PC-3 (cell line): ENCODE data around the gene MAD1L1. TPM values are rescaled to one million over a fixed set of nuclear protein-coding genes. Genes with fewer than 3 reads are reported as not detected.

Experiments used
- ATAC-seq: fragments of 200-7000 bp; cut with Tn5 transposase; 2 replicates; pipeline ENCODE4 v1.9.1; 2020; ENCODE audit warnings: mild to moderate bottlenecking, moderate library complexity
- BruUV-seq: library from RNA; stranded (reverse); fragments of 400-500 nt; replicated peaks from 2 replicates; lab custom pipeline; 2021; lab: Mats Ljungman, UMichigan
- CTCF ChIA-PET: fragments of 300-600 bp; sonication (Branson Sonifier 250); formaldehyde crosslinking; loops from one replicate; lab custom pipeline; 2022; ENCODE audit warnings: antibody characterized with exemption; lab: Charles Lee
- POLR2A ChIA-PET: fragments of 300-600 bp; sonication (Branson Sonifier 250); formaldehyde crosslinking; loops from one replicate; lab custom pipeline; 2022; ENCODE audit warnings: antibody characterized with exemption; ENCODE audit not compliant: unreplicated experiment; lab: Charles Lee
- DNase-seq: peaks from one replicate; pipeline ENCODE4 v3.0.0-alpha.2; 2015
- H2AFZ ChIP-seq: fragments of 300-600 bp; sonication (generic); 2 replicates; pipeline ENCODE4 v1.6.0; 2016; ENCODE audit warnings: antibody characterized with exemption, low read length
- H3F3A ChIP-seq: fragments of 300-600 bp; sonication (generic); one replicate; pipeline ENCODE4 v1.6.0; 2017; ENCODE audit warnings: antibody characterized with exemption, low read length, control low read depth, mild to moderate bottlenecking; ENCODE audit not compliant: unreplicated experiment
- H3K27ac ChIP-seq: fragments of 300-600 bp; sonication (generic); 2 replicates; pipeline ENCODE4 v1.5.1; 2016; ENCODE audit warnings: mild to moderate bottlenecking, low read length
- H3K27me3 ChIP-seq: fragments of 300-600 bp; sonication (generic); 2 replicates; pipeline ENCODE4 v1.6.1; 2016; ENCODE audit warnings: low read length, mixed read lengths
- H3K36me3 ChIP-seq: fragments of 300-600 bp; sonication (generic); 2 replicates; pipeline ENCODE4 v1.6.1; 2016; ENCODE audit warnings: low read depth, mixed run types, low read length, mixed read lengths
- H3K4me1 ChIP-seq: fragments of 300-600 bp; sonication (generic); 2 replicates; pipeline ENCODE4 v1.5.1; 2016; ENCODE audit warnings: low read length; ENCODE audit not compliant: insufficient read depth
- H3K4me2 ChIP-seq: fragments of 300-600 bp; sonication (generic); 2 replicates; pipeline ENCODE4 v1.6.0; 2016; ENCODE audit warnings: low read length
- H3K4me3 ChIP-seq: fragments of 300-600 bp; sonication (generic); 2 replicates; pipeline ENCODE4 v1.5.1; 2016; ENCODE audit warnings: mild to moderate bottlenecking, low read length, mixed read lengths
- H3K79me2 ChIP-seq: fragments of 300-600 bp; sonication (generic); 2 replicates; pipeline ENCODE4 v1.6.1; 2017; ENCODE audit warnings: low read length, mixed read lengths
- H3K9ac ChIP-seq: fragments of 300-600 bp; sonication (generic); 2 replicates; pipeline ENCODE4 v1.6.0; 2016; ENCODE audit warnings: mild to moderate bottlenecking, low read length
- H3K9me2 ChIP-seq: fragments of 300-600 bp; sonication (generic); replicated peaks from 2 replicates; pipeline ENCODE4 v1.6.1; 2016; ENCODE audit warnings: mixed run types, low read length, mixed read lengths
- H3K9me3 ChIP-seq: fragments of 300-600 bp; sonication (generic); 2 replicates; pipeline ENCODE4 v1.6.1; 2016; ENCODE audit warnings: low read length, mixed read lengths
- H4K20me1 ChIP-seq: fragments of 300-600 bp; sonication (generic); 2 replicates; pipeline ENCODE4 v1.6.1; 2016; ENCODE audit warnings: low read length, mixed read lengths
- CTCF ChIP-seq: fragments of 300-600 bp; sonication (generic); conservative IDR thresholded peaks from 2 replicates; pipeline ENCODE4 v1.5.1; 2017; ENCODE audit warnings: antibody characterized with exemption, low read depth, mild to moderate bottlenecking, low read length
- EZH2 ChIP-seq: fragments of 300-600 bp; sonication (generic); IDR thresholded peaks from one replicate; pipeline ENCODE4 v1.6.1; 2017; ENCODE audit warnings: antibody characterized with exemption, mild to moderate bottlenecking, low read length; ENCODE audit not compliant: unreplicated experiment
- EZH2phosphoT487 ChIP-seq: fragments of 300-600 bp; sonication (generic); IDR thresholded peaks from 2 replicates; pipeline ENCODE4 v1.6.1; 2018; ENCODE audit warnings: mild to moderate bottlenecking, antibody characterized with exemption, low read length, borderline replicate concordance
- intact Hi-C: fragments of 100-400 bp; cut with micrococcal nuclease; formaldehyde crosslinking; loops from 2 replicates; pipeline ENCODE4 v1.9.0; 2023
- total RNA-seq: library from RNA; depleted of rRNA; stranded (reverse); fragments of >200 nt; gene quantifications from 2 replicates; pipeline ENCODE4 v1.2.3, GENCODE V29; 2014

The MAD1L1 gene
- total RNA-seq, 1 experiment from 2014 or later = 88.4 TPM

GRCh38 chr7:2126621-2127020 is 106.1 kb downstream of the MAD1L1 start:
- no TSS peak for BruUV-seq
- H3K27ac ChIP-seq = no peak overlapping the region
- H3K9me3 ChIP-seq = no peaks in the 10 kb centered on the region
- no peaks in the 10 kb centered on the region for H3K27me3 ChIP-seq
- TF ChIP-seq EZH2 = no peak
- no peak for TF ChIP-seq EZH2phosphoT487
- TF ChIP-seq CTCF = no peak
- no peaks in the 10 kb centered on the region for H3K4me1 ChIP-seq
- H3K9me2 ChIP-seq = no peaks in the 10 kb centered on the region
- H3K4me2 ChIP-seq = no peak overlapping the region
- ChIA-PET CTCF (no interaction called here), POLR2A (no interaction called here)
- H3K4me3 ChIP-seq = no peak overlapping the region
- DNase-seq (no peak), ATAC-seq (no peak)
- H3K79me2 ChIP-seq = no peaks in the 10 kb centered on the region
- no peak overlapping the region for H3K9ac ChIP-seq
- intact Hi-C loops = no loop called here
- H4K20me1 ChIP-seq = no peaks in the 10 kb centered on the region
- no peak overlapping the region for H2AFZ ChIP-seq
- no peaks in the 10 kb centered on the region for H3F3A ChIP-seq
- H3K36me3 ChIP-seq = no peaks in the 10 kb centered on the region

GRCh38 chr7:2125931-2126330 is 106.8 kb downstream of the MAD1L1 start:
- TF ChIP-seq EZH2 (no peak), EZH2phosphoT487 (no peak), CTCF (no peak)
- no peak overlapping the region for H3K27ac ChIP-seq
- H3K9me2 ChIP-seq = no peaks in the 10 kb centered on the region
- BruUV-seq = no TSS peak
- no peaks in the 10 kb centered on the region for H3F3A ChIP-seq
- no peaks in the 10 kb centered on the region for H3K4me1 ChIP-seq
- ChIA-PET POLR2A (interaction anchor here (0.6 kb wide), 1 partner anchor 73 kb away, joined by 4 read pairs; no protein-coding TSS in a partner anchor), CTCF (no interaction called here)
- no peaks in the 10 kb centered on the region for H3K9me3 ChIP-seq
- DNase-seq (no peak), ATAC-seq (no peak)
- H2AFZ ChIP-seq = no peak overlapping the region
- H4K20me1 ChIP-seq = no peaks in the 10 kb centered on the region
- intact Hi-C loops = no loop called here
- H3K36me3 ChIP-seq = no peaks in the 10 kb centered on the region
- no peaks in the 10 kb centered on the region for H3K27me3 ChIP-seq
- no peak overlapping the region for H3K4me2 ChIP-seq
- H3K4me3 ChIP-seq = no peak overlapping the region
- no peaks in the 10 kb centered on the region for H3K79me2 ChIP-seq
- no peak overlapping the region for H3K9ac ChIP-seq

- H3K9me2 ChIP-seq = no peaks in the 10 kb centered on the region
- no peaks in the 10 kb centered on the region for H3K9me3 ChIP-seq
- H3K27ac ChIP-seq = no peak overlapping the region
- no peaks in the 10 kb centered on the region for H3K79me2 ChIP-seq
- ChIA-PET POLR2A (no interaction called here), CTCF (no interaction called here)
- H3K27me3 ChIP-seq = no peaks in the 10 kb centered on the region
- H3F3A ChIP-seq = no peaks in the 10 kb centered on the region
- intact Hi-C loops = no loop called here
- no peak overlapping the region for H3K4me2 ChIP-seq
- no peak overlapping the region for H3K4me3 ChIP-seq
- H4K20me1 ChIP-seq = no peaks in the 10 kb centered on the region
- ATAC-seq (no peak), DNase-seq (no peak)
- no peaks in the 10 kb centered on the region for H3K36me3 ChIP-seq
- no peak overlapping the region for H3K9ac ChIP-seq
- no peak overlapping the region for H2AFZ ChIP-seq
- BruUV-seq = no TSS peak
- no peaks in the 10 kb centered on the region for H3K4me1 ChIP-seq
- TF ChIP-seq EZH2phosphoT487 (no peak), CTCF (no peak), EZH2 (no peak)
These were observed 108.0 kb downstream of the MAD1L1 start for GRCh38 chr7:2124604-2125345.
